Measurements from ENCODE around the gene ARHGAP26. TPM values are rescaled to one million over a fixed set of nuclear protein-coding genes. Genes with fewer than 3 reads are reported as not detected.

ARHGAP26 gene
- total RNA-seq, 6 experiments from 2014 or later, result 6.7 to 14.5 (median 8.3) TPM

DNA sequence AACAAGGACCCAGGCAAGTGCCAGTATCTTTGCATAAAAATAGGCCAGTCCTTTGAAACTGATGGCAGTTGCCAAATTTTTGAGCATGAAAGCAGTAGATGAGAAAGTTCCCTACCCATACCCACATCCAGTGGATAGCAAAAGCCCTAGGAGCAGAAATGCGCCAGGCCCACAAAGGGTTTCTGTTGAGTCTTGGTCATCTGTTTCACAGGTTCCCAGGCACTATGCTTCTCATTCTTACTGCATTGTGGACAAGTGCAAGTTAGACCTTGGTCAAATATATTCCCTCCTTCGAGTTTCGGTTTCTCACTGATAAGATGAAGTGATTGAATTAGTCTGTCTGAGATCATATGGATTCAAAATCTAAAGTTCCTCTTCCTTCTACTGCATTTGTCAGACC is 481.0 kb downstream of the ARHGAP26 start:
- intact Hi-C loops (cut with DNase I), result no loop called here
- Histone ChIP-seq H3K4me3 (no peak overlapping the region), H3K36me3 (no peaks in the 10 kb centered on the region), H3K27ac (no peak overlapping the region), H3K9me3 (no peaks in the 10 kb centered on the region), H3K27me3 (no peaks in the 10 kb centered on the region), H3K4me1 (peaks cover 0 to 14% (median 1%) of the 10 kb centered on the region in 4 donors)
- no peak for TF ChIP-seq POLR2A (IDR thresholded peaks at IDR 0.05)
- TF ChIP-seq, protein P1, sequence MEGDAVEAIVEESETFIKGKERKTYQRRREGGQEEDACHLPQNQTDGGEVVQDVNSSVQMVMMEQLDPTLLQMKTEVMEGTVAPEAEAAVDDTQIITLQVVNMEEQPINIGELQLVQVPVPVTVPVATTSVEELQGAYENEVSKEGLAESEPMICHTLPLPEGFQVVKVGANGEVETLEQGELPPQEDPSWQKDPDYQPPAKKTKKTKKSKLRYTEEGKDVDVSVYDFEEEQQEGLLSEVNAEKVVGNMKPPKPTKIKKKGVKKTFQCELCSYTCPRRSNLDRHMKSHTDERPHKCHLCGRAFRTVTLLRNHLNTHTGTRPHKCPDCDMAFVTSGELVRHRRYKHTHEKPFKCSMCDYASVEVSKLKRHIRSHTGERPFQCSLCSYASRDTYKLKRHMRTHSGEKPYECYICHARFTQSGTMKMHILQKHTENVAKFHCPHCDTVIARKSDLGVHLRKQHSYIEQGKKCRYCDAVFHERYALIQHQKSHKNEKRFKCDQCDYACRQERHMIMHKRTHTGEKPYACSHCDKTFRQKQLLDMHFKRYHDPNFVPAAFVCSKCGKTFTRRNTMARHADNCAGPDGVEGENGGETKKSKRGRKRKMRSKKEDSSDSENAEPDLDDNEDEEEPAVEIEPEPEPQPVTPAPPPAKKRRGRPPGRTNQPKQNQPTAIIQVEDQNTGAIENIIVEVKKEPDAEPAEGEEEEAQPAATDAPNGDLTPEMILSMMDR (IDR thresholded peaks at IDR 0.05), result no peak
- ATAC-seq, result no peak
- WGBS (ENCODE audit: insufficient coverage, low coverage, low lambda C conversion rate, missing lambda C conversion rate), result 97% methylated on average over 3 of the region's 3 CpGs
- no peak for DNase-seq

DNA sequence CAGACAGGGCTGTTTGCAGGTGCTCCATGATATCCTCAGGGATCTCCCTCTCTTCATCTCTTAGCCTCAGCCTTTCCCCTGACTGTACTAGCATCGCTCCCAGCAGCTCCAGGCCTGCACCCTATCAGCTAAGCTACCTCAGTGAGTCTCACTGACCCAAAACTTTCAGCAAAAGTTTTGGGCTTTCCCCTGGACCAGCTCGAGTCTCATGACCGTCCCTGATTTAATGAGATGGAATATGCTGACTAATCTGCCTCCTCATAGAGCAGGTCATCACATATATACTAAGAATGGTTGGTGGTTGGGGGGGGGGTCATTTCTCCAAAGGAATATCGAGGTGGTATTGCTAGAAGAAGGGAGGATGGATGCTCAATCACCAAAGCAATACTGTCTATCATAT is 481.8 kb downstream of the ARHGAP26 start:
- Histone ChIP-seq H3K4me3 (no peak overlapping the region), H3K36me3 (no peaks in the 10 kb centered on the region), H3K9me3 (no peaks in the 10 kb centered on the region), H3K27ac (no peak overlapping the region), H3K4me1 (peaks cover 0 to 14% (median 1%) of the 10 kb centered on the region in 4 donors), H3K27me3 (no peaks in the 10 kb centered on the region)
- 85% methylated on average over 2 of the region's 4 CpGs for WGBS (ENCODE audit: insufficient coverage, low coverage, low lambda C conversion rate, missing lambda C conversion rate)
- TF ChIP-seq, protein P1 (IDR thresholded peaks at IDR 0.05), result no peak
- no peak for TF ChIP-seq POLR2A (IDR thresholded peaks at IDR 0.05)
- no peak for ATAC-seq
- DNase-seq, result no peak
- intact Hi-C loops (cut with DNase I), result no loop called here

DNA sequence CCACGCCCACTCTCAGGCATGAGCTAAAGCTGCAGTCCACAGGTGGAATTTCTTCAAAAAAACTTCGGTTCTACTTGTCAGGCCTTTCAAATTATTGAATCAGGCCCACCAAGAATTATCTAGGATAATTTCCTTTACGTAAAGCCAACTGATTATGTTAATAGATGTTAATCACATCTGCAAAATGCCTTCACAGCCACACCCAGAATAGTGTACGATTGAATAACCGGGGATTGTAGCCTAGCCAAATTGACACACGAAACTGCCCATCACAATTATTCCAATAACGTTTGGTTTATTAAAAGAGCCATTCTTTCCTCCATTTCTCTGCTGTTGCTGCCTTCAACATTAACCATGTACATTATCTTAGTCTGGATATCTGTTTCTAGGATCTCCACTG is 484.6 kb downstream of the ARHGAP26 start:
- no peak for DNase-seq
- H3K27me3 ChIP-seq, result no peaks in the 10 kb centered on the region
- no peak overlapping the region for H3K4me3 ChIP-seq
- intact Hi-C loops (cut with DNase I), result no loop called here
- 88% methylated on average over 7 of the region's 7 CpGs for WGBS (ENCODE audit: insufficient coverage, low coverage, low lambda C conversion rate, missing lambda C conversion rate)
- no peak for ATAC-seq
- no peaks in the 10 kb centered on the region for H3K9me3 ChIP-seq
- TF ChIP-seq POLR2A (IDR thresholded peaks at IDR 0.05), result no peak
- TF ChIP-seq, protein P1 (IDR thresholded peaks at IDR 0.05), result no peak
- no peak overlapping the region for H3K27ac ChIP-seq
- H3K4me1 ChIP-seq, result peaks cover 0 to 4% (median 0%) of the 10 kb centered on the region in 4 donors
- no peaks in the 10 kb centered on the region for H3K36me3 ChIP-seq

DNA sequence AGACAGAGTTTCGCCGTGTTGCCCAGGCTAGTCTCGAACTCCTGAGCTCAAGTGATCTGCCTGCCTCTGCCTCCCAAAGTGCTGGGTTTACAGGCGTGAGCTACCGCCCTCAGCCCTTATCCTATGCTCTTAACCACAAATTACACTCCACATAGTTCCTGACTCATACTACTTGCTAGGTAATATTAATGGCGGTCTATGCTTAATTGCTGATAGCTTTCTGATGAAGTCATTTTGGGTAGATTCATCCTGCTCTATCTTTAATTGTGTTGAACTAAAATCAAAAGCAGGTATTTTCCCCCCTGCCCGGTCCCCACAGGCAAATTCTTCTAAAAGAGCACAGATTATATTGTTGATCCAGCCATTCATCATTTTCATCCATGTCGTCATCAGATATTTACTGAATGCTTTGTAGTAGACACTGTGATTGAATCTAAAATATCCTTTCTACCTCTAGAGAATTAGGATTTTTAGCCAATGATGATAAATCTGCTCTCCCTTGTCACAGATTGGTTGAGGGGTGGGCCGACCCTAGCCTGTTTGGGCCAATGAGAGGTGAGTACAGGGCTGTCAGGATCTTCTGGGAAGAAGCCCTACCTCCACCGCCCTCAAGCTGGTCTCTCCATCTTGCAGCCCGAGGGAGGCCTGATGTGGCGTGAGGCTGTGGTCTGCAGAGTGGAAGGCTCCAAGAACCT is 488.5 kb downstream of the ARHGAP26 start:
- Histone ChIP-seq H3K36me3 (no peaks in the 10 kb centered on the region), H3K27me3 (no peaks in the 10 kb centered on the region), H3K4me1 (no peaks in the 10 kb centered on the region), H3K9me3 (no peaks in the 10 kb centered on the region), H3K4me3 (no peak overlapping the region), H3K27ac (no peak overlapping the region)
- WGBS (ENCODE audit: insufficient coverage, low coverage, low lambda C conversion rate, missing lambda C conversion rate), result over 99% methylated on average over 8 of the region's 12 CpGs
- TF ChIP-seq POLR2A (IDR thresholded peaks at IDR 0.05), result no peak
- TF ChIP-seq, protein P1 (IDR thresholded peaks at IDR 0.05), result no peak
- intact Hi-C loops (cut with DNase I), result no loop called here
- ATAC-seq (no peak), DNase-seq (no peak)
